ENCODE results near the gene THAP10. TPM values are rescaled to one million over a fixed set of nuclear protein-coding genes. Genes with fewer than 3 reads are reported as not detected.

THAP10 gene
- total RNA-seq, 1 donor from 2014 or later = 2.7 TPM

- intact Hi-C loops (cut with DNase I) = no loop called here
- no peaks in the 10 kb centered on the region for H3K27me3 ChIP-seq
- no peaks in the 10 kb centered on the region for H3K4me1 ChIP-seq
- H3K36me3 ChIP-seq = no peaks in the 10 kb centered on the region
- DNase-seq (ENCODE audit: extremely low spot score in 2 of 2) = no peak
- H3K27ac ChIP-seq = no peak overlapping the region
- H3K9me3 ChIP-seq = no peaks in the 10 kb centered on the region
- no peak overlapping the region for H3K4me3 ChIP-seq
- TF ChIP-seq CTCF (IDR thresholded peaks at IDR 0.05) = no peak
- no peak for TF ChIP-seq POLR2AphosphoS5 (IDR thresholded peaks at IDR 0.05; ENCODE audit: insufficient read depth in 1 of 2, low read depth in 1 of 2)
- no peak for TF ChIP-seq POLR2A (IDR thresholded peaks at IDR 0.05)
Observed at GRCh38 chr15:70920981-70921696, 28.9 kb upstream of the THAP10 start.

GRCh38 chr15:70917955-70918354 is 25.7 kb upstream of the THAP10 start:
- no peaks in the 10 kb centered on the region for H3K27me3 ChIP-seq
- no peaks in the 10 kb centered on the region for H3K36me3 ChIP-seq
- TF ChIP-seq CTCF (IDR thresholded peaks at IDR 0.05) = no peak
- TF ChIP-seq POLR2AphosphoS5 (IDR thresholded peaks at IDR 0.05; ENCODE audit: insufficient read depth in 1 of 2, low read depth in 1 of 2) = no peak
- TF ChIP-seq POLR2A (IDR thresholded peaks at IDR 0.05) = no peak
- no peaks in the 10 kb centered on the region for H3K4me1 ChIP-seq
- H3K27ac ChIP-seq = no peak overlapping the region
- intact Hi-C loops (cut with DNase I) = no loop called here
- no peak for DNase-seq (ENCODE audit: extremely low spot score in 2 of 2)
- no peak overlapping the region for H3K4me3 ChIP-seq
- H3K9me3 ChIP-seq = no peaks in the 10 kb centered on the region

- H3K27me3 ChIP-seq = no peaks in the 10 kb centered on the region
- intact Hi-C loops (cut with DNase I) = no loop called here
- TF ChIP-seq CTCF (IDR thresholded peaks at IDR 0.05) (no peak), POLR2AphosphoS5 (IDR thresholded peaks at IDR 0.05; ENCODE audit: insufficient read depth in 1 of 2, low read depth in 1 of 2) (no peak), POLR2A (IDR thresholded peaks at IDR 0.05) (no peak)
- H3K27ac ChIP-seq = no peak overlapping the region
- no peak for DNase-seq (ENCODE audit: extremely low spot score in 2 of 2)
- H3K4me3 ChIP-seq = no peak overlapping the region
- no peaks in the 10 kb centered on the region for H3K36me3 ChIP-seq
- no peaks in the 10 kb centered on the region for H3K4me1 ChIP-seq
- H3K9me3 ChIP-seq = no peaks in the 10 kb centered on the region
Observed at GRCh38 chr15:70916531-70916930, 24.3 kb upstream of the THAP10 start.

- Histone ChIP-seq H3K27ac (no peak overlapping the region), H3K9me3 (peaks cover 7% of the 10 kb centered on the region), H3K27me3 (no peaks in the 10 kb centered on the region), H3K4me3 (no peak overlapping the region), H3K4me1 (no peaks in the 10 kb centered on the region), H3K36me3 (peaks cover 0 to 11% of the 10 kb centered on the region in 2 donors)
- intact Hi-C loops (cut with DNase I) = no loop called here
- no peak for TF ChIP-seq POLR2AphosphoS5 (IDR thresholded peaks at IDR 0.05; ENCODE audit: insufficient read depth in 1 of 2, low read depth in 1 of 2)
- no peak for TF ChIP-seq POLR2A (IDR thresholded peaks at IDR 0.05)
- no peak for TF ChIP-seq CTCF (IDR thresholded peaks at IDR 0.05)
- no peak for DNase-seq (ENCODE audit: extremely low spot score in 2 of 2)
Observed at GRCh38 chr15:70912187-70912586, 20.0 kb upstream of the THAP10 start.

GRCh38 chr15:70910958-70911357 is 18.7 kb upstream of the THAP10 start:
- H3K36me3 ChIP-seq = peaks cover 0 to 18% of the 10 kb centered on the region in 2 donors
- H3K9me3 ChIP-seq = peaks cover 7% of the 10 kb centered on the region
- no peaks in the 10 kb centered on the region for H3K27me3 ChIP-seq
- H3K4me1 ChIP-seq = no peaks in the 10 kb centered on the region
- TF ChIP-seq POLR2A (IDR thresholded peaks at IDR 0.05) (no peak), CTCF (IDR thresholded peaks at IDR 0.05) (no peak), POLR2AphosphoS5 (IDR thresholded peaks at IDR 0.05; ENCODE audit: insufficient read depth in 1 of 2, low read depth in 1 of 2) (no peak)
- intact Hi-C loops (cut with DNase I) = no loop called here
- H3K27ac ChIP-seq = no peak overlapping the region
- no peak for DNase-seq (ENCODE audit: extremely low spot score in 2 of 2)
- no peak overlapping the region for H3K4me3 ChIP-seq
